Chondrocyte (in vitro differentiated cells): ENCODE data around the gene MYOZ3. TPM values are rescaled to one million over a fixed set of nuclear protein-coding genes. Genes with fewer than 3 reads are reported as not detected.

Experiments used
- DNase-seq: peaks from one replicate; pipeline ENCODE4 v3.0.0; 2021; ENCODE audit warnings: mixed read lengths, low spot score
- H3K27ac Mint-ChIP-seq: one replicate; pipeline ENCODE4 v1.8.0; 2021; ENCODE audit warnings: mild to moderate bottlenecking, moderate library complexity, mixed read lengths; ENCODE audit not compliant: unreplicated experiment
- H3K27me3 Mint-ChIP-seq: 2 replicates; pipeline ENCODE4 v1.8.0; 2021; ENCODE audit warnings: low read depth, mixed read lengths
- H3K36me3 Mint-ChIP-seq: 2 replicates; pipeline ENCODE4 v1.8.0; 2021; ENCODE audit warnings: low read depth, mixed read lengths
- H3K4me1 Mint-ChIP-seq: 2 replicates; pipeline ENCODE4 v1.8.0; 2021; ENCODE audit warnings: low read depth, mild to moderate bottlenecking, mixed read lengths
- H3K4me3 Mint-ChIP-seq: one replicate; pipeline ENCODE4 v1.8.0; 2021; ENCODE audit warnings: mild to moderate bottlenecking, moderate library complexity, mixed read lengths; ENCODE audit not compliant: unreplicated experiment
- H3K9me3 Mint-ChIP-seq: 2 replicates; pipeline ENCODE4 v1.8.0; 2021; ENCODE audit warnings: low read depth, mixed read lengths
- CTCF ChIP-seq: fragments of 200-600 bp; sonication (generic); IDR thresholded peaks from 2 replicates; pipeline ENCODE4 v1.5.0; 2021; ENCODE audit warnings: antibody characterized with exemption, mild to moderate bottlenecking, moderate library complexity
- total RNA-seq: library from RNA; stranded (reverse); gene quantifications from 3 replicates; pipeline ENCODE4 v1.2.1, GENCODE V29; 2021

The MYOZ3 gene
- total RNA-seq, 1 donor from 2014 or later, result 2.0 TPM

DNA sequence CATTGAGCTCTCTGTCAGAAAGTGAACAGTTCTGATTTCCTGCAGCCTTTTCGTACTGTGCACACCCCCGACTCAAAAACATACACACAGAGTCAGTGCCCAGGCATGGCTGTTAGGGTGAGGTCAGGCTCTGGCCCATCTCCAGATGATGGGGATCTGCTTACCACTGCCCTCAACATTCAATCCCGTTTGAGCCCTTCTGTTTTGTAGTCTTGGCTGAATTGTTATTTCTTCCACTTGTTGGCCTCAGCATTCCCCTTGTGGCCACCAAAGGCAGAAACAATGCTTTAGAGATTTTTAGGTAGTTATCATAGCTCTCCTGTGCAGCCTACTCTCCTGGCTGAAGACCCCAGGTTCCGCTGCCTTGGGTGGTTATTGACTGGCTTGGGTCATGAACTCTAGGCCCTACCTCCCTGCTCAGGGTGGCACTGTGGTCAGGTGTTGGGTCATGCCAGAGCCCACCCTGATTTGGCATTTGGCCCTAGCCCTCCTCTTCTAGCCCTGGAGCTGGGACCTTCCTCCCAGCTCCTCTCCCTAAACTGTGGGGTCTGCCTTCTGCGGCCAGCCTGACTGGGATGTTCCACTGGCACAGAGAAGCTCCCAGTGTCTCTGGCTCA is 7.8 kb upstream of the MYOZ3 start:
- H3K27ac Mint-ChIP-seq, result peak overlapping the region; percentile 80
- H3K27me3 Mint-ChIP-seq, result no peaks in the 10 kb centered on the region
- H3K4me1 Mint-ChIP-seq, result peaks cover 61% of the 10 kb centered on the region
- H3K9me3 Mint-ChIP-seq, result no peaks in the 10 kb centered on the region
- TF ChIP-seq CTCF, result peak; percentile 50
- no peak for DNase-seq
- H3K4me3 Mint-ChIP-seq, result no peak overlapping the region
- peaks cover 35% of the 10 kb centered on the region for H3K36me3 Mint-ChIP-seq

DNA sequence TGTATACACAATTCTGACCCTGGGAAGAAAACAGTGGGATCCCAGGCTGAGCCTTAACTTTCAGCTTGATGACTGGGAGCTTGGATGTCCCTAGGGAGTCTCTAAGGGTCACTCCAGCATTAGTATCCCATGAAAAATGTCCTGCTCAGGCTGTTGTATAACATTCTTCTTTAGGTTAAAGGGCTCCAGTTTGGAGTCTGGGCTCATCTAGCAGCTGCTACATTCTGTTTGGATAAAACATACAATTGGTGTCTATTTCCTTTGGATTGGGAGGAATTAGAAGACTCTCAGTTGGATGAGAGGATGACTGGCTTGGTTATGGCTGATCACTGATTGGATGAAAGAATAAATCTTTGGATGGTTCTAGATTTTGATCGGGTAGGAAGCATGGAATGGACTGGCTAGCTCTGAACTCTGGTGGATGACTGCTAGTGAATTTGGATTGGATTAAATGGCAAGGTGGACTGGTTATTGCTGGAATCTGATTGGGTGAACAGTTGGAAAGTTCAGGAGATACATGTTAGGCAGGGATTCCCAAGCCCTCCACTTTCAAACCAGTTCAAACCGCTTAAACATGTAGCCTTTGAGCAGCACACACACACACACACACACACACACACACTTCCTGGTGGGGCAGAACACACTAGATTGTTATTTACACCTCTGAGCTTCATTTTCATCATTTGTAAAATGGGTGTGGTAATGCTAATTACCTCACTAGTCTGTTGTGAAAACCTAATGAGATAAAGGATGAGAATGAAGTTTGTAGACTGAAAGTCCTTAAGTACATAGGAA is 7.1 kb upstream of the MYOZ3 start:
- Mint-ChIP-seq H3K27me3 (no peaks in the 10 kb centered on the region), H3K27ac (peak overlapping the region; percentile 80), H3K4me3 (no peak overlapping the region), H3K4me1 (peaks cover 64% of the 10 kb centered on the region), H3K9me3 (no peaks in the 10 kb centered on the region), H3K36me3 (peaks cover 29% of the 10 kb centered on the region)
- no peak for DNase-seq
- TF ChIP-seq CTCF, result no peak

DNA sequence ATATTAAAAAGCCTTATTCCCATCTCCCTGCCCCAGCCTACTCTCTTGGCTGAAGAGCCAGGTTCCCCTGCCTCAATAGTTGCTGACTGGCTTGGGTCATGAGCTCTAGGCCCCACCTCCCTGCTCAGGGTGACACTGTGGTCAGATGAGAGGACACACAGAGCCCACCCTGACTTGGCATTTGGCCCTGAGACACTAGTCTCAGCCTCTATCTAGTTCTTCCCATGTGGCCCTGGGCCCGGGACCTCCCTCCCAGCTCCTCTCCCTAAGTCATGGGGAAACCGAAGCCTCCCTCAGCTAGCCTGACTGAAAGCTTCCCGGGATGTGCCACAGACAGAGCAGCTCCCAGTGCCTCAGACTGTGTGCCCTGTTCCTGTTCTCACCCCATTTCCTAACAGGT is 5.8 kb upstream of the MYOZ3 start:
- Mint-ChIP-seq H3K27me3 (no peaks in the 10 kb centered on the region), H3K4me1 (peaks cover 73% of the 10 kb centered on the region), H3K27ac (no peak overlapping the region), H3K36me3 (peaks cover 22% of the 10 kb centered on the region), H3K4me3 (no peak overlapping the region), H3K9me3 (no peaks in the 10 kb centered on the region)
- DNase-seq, result no peak
- no peak for TF ChIP-seq CTCF

- peaks cover 74% of the 10 kb centered on the region for H3K4me1 Mint-ChIP-seq
- peak overlapping the region; percentile 41 for H3K4me3 Mint-ChIP-seq
- peaks cover 12% of the 10 kb centered on the region for H3K36me3 Mint-ChIP-seq
- H3K27me3 Mint-ChIP-seq, result no peaks in the 10 kb centered on the region
- DNase-seq, result no peak
- peak; percentile 82 for TF ChIP-seq CTCF
- H3K27ac Mint-ChIP-seq, result peak overlapping the region; percentile 71
- no peaks in the 10 kb centered on the region for H3K9me3 Mint-ChIP-seq
Observed at GRCh38 chr5:150656191-150657132, 4.6 kb upstream of the MYOZ3 start.

DNA sequence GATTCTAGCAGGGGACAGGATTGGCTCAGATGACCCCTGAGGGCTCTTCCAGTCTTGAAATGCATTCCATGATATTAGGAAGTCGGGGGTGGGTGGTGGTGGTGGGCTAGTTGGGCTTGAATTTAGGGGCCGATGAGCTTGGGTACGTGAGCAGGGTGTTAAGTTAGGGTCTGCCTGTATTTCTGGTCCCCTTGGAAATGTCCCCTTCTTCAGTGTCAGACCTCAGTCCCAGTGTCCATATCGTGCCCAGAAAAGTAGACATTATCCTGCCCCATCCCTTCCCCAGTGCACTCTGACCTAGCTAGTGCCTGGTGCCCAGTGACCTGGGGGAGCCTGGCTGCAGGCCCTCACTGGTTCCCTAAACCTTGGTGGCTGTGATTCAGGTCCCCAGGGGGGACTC is 2.9 kb upstream of the MYOZ3 start:
- peak overlapping the region; percentile 46 for H3K27ac Mint-ChIP-seq
- H3K36me3 Mint-ChIP-seq, result peaks cover 6% of the 10 kb centered on the region
- no peaks in the 10 kb centered on the region for H3K9me3 Mint-ChIP-seq
- TF ChIP-seq CTCF, result no peak
- H3K4me1 Mint-ChIP-seq, result peaks cover 57% of the 10 kb centered on the region
- DNase-seq, result no peak
- no peak overlapping the region for H3K4me3 Mint-ChIP-seq
- H3K27me3 Mint-ChIP-seq, result no peaks in the 10 kb centered on the region
